Measurements from ENCODE around the gene CELF3.
A peak's percentile ranks its signal among the peaks of the same experiment; 100 is the strongest.
"Not testable (repeated sequence)": the region's sequence is repeated elsewhere in the genome, so short reads cannot be mapped to it uniquely, and the experiment has no call there.

CELF3 gene

DNA sequence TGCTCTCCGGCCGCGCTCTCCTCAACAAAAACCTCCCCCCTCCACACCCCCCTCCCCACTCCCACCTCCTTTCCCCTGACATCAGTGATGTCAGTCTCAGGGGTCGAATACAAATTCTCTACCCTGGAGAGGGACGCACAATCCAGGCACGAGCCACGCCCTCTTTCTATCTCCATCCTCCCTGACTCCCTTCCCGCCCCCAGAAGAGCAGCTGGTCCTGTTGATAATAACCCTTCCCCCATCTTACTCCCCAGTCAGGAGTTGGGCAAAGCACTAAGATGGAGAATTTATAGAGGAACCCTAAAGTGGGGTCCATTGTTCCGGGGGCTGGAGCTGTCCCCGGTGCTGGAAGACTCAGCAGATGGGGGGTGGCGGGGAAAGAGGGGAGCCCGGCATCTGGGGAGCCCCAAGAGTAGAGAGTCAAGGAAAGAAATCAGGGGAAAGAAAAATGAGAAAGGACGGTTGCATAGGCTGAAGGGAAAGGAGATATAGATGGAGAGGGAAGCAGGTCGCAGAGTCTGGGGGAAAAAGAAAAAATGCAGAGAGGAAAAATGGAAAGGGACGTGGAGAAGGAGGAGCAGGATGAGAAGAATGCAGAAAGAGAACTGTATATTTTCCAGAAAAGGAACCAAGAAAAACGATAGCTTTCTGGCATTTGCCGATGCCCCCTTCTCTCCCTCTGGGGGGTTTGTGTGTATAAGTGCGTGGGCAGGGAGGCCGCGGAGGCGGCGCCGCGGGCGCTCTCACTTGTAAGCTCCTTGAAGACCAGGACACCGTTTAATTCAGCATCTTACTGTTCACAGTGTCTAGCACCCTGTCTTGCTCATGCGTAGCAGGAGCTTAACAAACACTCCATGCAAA, at the start of gene CELF3:
Gene CELF3 (minus strand): TSS at position 33 of the 861 bp plus-strand sequence. CDS start 783 bp downstream, outside the sequence.
- DNase-seq (ENCODE audit: low spot score) = no peak

GRCh38 chr1:151763990-151764389, 47.4 kb upstream of the CELF3 start:
- DNase-seq (ENCODE audit: low spot score) = no peak

- peak; percentile 86 for DNase-seq (ENCODE audit: low spot score)
These were observed 46.6 kb upstream of the CELF3 start, which contains the start of gene MRPL9 for GRCh38 chr1:151762941-151763921. MRPL9 (minus strand) TSS chr1:151763496; CDS start chr1:151763479, 17 bp downstream.

GRCh38 chr1:151760597-151761385, 44.2 kb upstream of the CELF3 start:
- DNase-seq (ENCODE audit: low spot score) = no peak

GRCh38 chr1:151759241-151759640, 42.6 kb upstream of the CELF3 start:
- no peak for DNase-seq (ENCODE audit: low spot score)

GRCh38 chr1:151756291-151756690, 39.7 kb upstream of the CELF3 start:
- no peak for DNase-seq (ENCODE audit: low spot score)

GRCh38 chr1:151741516-151741915, 24.9 kb upstream of the CELF3 start:
- DNase-seq (ENCODE audit: low spot score) = no peak

DNA sequence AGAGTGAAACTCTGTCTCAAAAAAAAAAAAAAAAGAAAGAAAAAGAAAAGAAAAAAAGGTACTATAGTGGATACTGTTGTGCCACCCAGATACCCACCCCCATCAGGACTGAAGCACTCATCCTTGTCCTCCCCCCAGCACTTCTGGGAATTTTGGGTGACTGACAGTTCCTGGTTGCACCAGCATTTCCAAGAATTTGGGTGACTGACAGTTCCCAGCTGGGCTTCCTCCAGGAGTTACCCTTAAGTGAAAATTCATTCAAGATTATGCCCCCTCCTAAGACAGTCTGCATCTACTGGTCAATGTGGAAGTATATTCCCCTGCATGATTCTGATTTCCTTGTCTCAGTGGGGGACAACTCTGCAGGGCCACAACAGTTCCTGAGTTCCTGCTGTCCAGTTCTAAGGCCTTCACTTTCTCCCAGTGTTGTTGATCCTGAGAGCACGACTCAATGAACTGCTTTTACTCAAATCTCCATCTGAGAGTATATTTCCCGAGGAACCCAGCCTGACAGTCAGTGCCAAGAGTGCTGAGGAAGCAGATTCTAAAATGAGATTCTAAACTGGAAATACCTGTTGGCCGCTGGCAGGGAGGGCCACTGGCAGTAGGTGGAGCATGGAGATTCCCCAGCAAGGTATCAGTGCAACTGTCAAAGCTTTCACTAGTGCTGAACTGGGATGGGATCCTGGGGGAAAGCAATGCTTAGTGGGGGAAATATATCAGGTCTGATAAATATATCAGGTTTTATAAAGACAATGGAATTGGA, 23.2 kb upstream of the CELF3 start:
- peak; percentile 29 for DNase-seq (ENCODE audit: low spot score)

DNA sequence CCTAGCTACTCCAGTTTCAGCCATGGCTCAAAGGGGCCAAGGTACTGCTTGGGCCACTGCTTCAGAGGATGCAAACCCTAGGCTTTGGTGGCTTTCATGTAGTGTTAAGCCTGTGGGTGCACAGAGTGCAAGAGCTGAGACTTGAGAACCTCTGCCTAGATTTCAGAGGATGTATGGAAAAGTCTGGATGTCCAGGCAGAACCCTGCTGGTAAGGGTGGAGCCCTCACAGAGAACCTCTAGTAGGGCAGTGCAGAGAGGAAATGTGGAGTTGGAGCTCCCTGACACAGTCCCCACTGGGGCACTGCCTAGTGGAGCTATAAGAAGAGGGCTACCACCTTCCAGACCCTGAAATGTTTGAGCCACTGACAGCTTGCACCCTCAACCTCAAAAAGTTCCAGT, 20.9 kb upstream of the CELF3 start:
- no peak for DNase-seq (ENCODE audit: low spot score)

DNA sequence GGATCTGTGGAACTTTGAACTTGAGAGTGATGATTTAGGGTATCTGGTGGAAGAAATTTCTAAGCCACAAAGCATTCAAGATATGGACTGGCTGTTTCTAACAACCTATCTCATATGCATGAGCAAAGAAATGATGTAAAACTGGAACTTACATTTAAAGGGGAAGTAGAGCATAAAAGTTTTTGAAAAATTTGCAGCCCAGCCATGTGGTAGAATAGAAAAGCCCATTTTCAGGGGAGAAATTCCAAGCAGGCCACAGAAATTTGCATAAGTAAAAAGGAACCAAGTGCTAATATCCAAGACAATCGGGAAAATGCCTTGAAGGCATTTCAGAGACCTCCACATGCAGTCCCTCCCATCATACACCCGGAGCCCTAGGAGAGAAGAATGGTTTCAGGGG, 20.4 kb upstream of the CELF3 start:
- no peak for DNase-seq (ENCODE audit: low spot score)

GRCh38 chr1:151733995-151734394, 17.4 kb upstream of the CELF3 start:
- not testable (repeated sequence) for DNase-seq (ENCODE audit: low spot score)

- DNase-seq (ENCODE audit: low spot score) = no peak
These were observed 16.5 kb upstream of the CELF3 start for GRCh38 chr1:151733126-151733525.

GRCh38 chr1:151729966-151730291, 13.3 kb upstream of the CELF3 start:
- no peak for DNase-seq (ENCODE audit: low spot score)

DNA sequence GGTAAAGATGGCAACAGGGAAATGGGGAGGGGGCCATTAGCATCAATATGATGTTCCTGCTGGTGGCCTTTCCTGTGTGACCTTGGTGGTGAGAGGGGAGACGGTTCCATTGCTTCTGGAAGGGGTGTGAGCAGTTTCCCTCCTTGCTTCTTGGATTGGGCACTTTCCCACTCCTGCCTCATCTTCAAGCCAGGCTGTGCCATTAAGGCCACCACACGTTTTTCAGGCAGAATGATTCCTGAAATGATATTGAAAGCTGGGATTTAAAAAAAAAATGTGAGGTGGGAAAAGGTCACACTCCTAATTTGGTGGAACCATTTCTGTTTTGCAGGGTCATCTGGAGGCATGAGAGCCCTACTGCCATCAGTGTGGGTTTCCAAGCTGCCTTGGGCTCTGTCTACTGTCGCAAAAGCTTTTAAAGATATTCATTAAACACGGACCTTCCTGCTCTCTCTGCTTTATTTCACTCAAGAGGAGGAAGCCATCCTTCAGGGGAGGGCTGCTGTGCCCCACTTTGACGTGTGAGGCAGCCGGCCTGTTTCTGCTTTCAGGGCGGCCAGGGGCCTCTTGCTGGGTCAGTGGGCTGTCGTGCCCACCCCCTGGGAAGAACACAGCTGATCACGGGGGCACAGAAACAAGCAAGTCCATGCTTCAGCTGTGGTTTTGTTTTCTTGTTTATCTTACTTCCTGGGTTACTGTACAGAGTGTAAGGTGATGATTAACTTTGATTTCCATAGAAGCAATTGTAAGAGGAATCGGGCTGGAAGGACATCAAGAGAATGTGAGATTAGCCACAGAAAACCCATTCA, 12.8 kb upstream of the CELF3 start:
- DNase-seq (ENCODE audit: low spot score) = no peak

GRCh38 chr1:151728151-151729054, 11.8 kb upstream of the CELF3 start:
- DNase-seq (ENCODE audit: low spot score) = no peak

- no peak for DNase-seq (ENCODE audit: low spot score)
These were observed 7.2 kb upstream of the CELF3 start for GRCh38 chr1:151723726-151724370.

DNA sequence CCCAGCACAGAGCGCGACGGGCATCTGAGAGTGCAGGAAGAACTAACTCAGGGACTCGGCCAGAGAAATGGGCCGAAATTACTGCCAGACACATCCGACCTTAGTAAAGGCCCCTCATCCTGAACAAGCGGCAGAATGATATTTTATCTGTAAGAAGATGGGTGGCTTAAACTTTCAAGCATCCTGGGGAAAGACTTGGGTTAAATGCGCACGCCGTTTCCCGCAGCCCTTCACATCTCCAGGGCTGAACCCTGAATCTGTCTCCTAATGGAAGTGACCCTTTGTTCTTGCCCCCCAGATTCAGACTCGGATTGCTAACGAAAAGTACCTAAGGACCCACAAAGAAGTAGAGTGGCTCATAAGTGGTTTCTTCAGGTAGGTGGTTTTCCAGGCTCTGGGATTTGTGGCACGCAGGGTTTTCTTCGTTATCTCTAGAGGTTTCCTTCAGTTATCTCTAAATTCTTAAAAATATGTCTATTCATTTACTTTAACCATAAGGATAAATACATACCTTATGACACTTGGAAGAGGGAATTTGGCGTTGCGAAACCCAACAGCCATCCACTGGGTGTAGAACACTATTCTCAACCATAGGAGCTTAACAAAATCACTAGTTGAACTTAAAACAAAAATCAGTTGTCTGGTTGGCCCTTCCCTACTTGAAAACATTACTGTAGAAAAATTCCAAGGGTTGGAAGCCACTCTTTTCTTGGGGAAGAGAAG, 5.3 kb upstream of the CELF3 start:
- no peak for DNase-seq (ENCODE audit: low spot score)
